ENCODE results near the gene GTF2B. TPM values are rescaled to one million over a fixed set of nuclear protein-coding genes. Genes with fewer than 3 reads are reported as not detected.
"Not testable (repeated sequence)": the region's sequence is repeated elsewhere in the genome, so short reads cannot be mapped to it uniquely, and the experiment has no call there.

Gene GTF2B
- total and polyA plus RNA-seq, 9 donors, result 23.2 to 38.7 (median 25.5) TPM

DNA sequence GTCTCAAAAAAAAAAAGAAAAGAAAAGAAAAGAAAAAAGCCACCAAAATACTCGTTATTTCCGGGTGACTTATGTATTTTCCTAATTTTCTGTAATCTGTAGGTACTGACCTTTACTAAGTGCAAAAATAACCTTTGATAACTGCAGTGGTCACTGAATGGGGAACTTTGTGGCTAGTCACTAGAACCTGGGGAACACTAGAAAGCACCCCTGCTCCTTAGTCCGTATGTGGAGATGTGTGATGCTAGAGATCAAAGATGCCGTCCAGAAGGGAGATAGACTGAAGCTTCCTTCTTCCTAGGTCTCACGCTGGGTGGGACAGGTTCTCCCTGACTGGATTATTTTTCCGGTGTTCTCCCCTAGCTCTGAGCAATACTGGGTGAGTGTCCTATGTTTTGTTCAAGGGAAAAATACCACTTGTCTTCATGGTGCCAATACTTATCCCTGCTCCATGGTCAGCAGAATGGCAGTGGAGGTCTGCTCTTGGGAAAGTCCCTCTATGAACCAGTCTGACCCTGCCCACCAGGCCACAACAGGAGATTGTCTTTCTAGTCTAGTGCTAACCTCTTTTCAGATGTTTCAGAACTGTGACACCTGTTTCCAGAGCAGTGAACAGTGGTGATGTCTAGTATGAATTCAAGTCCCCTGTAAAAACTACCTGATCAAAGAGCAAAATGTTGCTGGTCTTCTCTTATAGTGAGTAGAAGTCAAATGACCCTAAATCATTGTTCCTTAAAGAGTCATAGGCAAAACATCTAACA, 39.9 kb downstream of the GTF2B start:
- 86 to 88% (median 87%) methylated on average over 6 of the region's 6 CpGs for WGBS, 3 donors
- H3K36me3 ChIP-seq, result no peaks in the 10 kb centered on the region
- intact Hi-C loops (cut with DNase I), result no loop called here

DNA sequence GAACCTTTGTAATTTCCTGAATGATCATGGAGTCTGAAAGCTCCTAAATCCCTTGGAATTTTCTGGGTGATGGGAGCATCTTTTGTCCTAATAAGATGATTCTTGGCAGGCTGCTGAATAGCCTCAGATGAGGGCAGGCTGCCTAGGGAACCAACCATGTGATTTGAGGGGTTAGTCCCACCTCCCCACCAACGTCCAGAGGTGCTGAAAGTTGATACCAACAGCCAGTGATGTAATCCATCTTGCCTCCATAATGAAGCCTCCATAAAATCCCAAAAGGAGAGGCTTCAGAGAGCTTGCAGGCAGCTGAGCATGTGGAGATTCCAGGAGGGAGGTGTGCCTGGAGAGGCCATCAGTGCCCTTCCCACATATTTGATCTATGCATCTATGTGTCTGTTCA, 43.7 kb downstream of the GTF2B start:
- 13 to 17% (median 14%) methylated on average over 1 of the region's 1 CpG for WGBS, 3 donors
- no peaks in the 10 kb centered on the region for H3K36me3 ChIP-seq
- no peak for TF ChIP-seq POLR2A (IDR thresholded peaks at IDR 0.05)
- TF ChIP-seq EP300 (IDR thresholded peaks at IDR 0.05), result no peak
- TF ChIP-seq, protein P1, sequence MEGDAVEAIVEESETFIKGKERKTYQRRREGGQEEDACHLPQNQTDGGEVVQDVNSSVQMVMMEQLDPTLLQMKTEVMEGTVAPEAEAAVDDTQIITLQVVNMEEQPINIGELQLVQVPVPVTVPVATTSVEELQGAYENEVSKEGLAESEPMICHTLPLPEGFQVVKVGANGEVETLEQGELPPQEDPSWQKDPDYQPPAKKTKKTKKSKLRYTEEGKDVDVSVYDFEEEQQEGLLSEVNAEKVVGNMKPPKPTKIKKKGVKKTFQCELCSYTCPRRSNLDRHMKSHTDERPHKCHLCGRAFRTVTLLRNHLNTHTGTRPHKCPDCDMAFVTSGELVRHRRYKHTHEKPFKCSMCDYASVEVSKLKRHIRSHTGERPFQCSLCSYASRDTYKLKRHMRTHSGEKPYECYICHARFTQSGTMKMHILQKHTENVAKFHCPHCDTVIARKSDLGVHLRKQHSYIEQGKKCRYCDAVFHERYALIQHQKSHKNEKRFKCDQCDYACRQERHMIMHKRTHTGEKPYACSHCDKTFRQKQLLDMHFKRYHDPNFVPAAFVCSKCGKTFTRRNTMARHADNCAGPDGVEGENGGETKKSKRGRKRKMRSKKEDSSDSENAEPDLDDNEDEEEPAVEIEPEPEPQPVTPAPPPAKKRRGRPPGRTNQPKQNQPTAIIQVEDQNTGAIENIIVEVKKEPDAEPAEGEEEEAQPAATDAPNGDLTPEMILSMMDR (IDR thresholded peaks at IDR 0.05), result no peak
- no peaks in the 10 kb centered on the region for H3K4me1 ChIP-seq (ENCODE audit: insufficient read depth)
- intact Hi-C loops (cut with DNase I), result loop anchor here in 1 of 4 donors (5.0 kb wide), 1 partner anchor 905 kb away; no protein-coding TSS in a partner anchor
- H3K9me3 ChIP-seq, result no peaks in the 10 kb centered on the region
- no peak overlapping the region for H3K4me3 ChIP-seq
- H3K27me3 ChIP-seq, result no peaks in the 10 kb centered on the region
- H3K27ac ChIP-seq, result no peak overlapping the region
- no peak for DNase-seq

More for the DNA sequence above, 39.9 kb downstream of the GTF2B start:
- H3K4me3 ChIP-seq, result no peak overlapping the region
- TF ChIP-seq EP300 (IDR thresholded peaks at IDR 0.05), result no peak
- TF ChIP-seq, protein P1 (IDR thresholded peaks at IDR 0.05), result no peak
- no peak for TF ChIP-seq POLR2A (IDR thresholded peaks at IDR 0.05)
- no peaks in the 10 kb centered on the region for H3K4me1 ChIP-seq (ENCODE audit: insufficient read depth)
- no peaks in the 10 kb centered on the region for H3K27me3 ChIP-seq
- DNase-seq, result no peak
- H3K9me3 ChIP-seq, result no peaks in the 10 kb centered on the region
- no peak overlapping the region for H3K27ac ChIP-seq

- WGBS, 3 donors, result 94 to 95% (median 94%) methylated on average over 2 of the region's 2 CpGs
- no peaks in the 10 kb centered on the region for H3K36me3 ChIP-seq
These were observed 65.6 kb downstream of the GTF2B start for GRCh38 chr1:88825721-88826120.

DNA sequence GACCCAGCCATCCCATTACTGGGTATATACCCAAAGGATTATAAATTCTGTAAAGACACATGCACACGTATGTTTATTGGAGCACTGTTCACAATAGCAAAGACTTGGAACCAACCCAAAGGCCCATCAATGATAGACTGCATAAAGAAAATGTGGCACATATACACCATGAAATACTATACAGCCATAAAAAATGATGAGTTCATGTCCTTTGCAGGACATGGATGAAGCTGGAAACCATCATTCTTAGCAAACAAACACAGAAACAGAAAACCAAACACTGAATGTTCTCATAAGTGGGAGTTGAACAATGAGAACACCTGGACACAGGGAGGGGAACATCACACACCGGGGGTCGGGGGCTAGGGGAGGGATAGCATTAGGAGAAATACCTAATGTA, 71.7 kb downstream of the GTF2B start:
- H3K9me3 ChIP-seq; H3K4me3 ChIP-seq; intact Hi-C loops (cut with DNase I); H3K27ac ChIP-seq; H3K27me3 ChIP-seq; DNase-seq; H3K36me3 ChIP-seq; H3K4me1 ChIP-seq (ENCODE audit: insufficient read depth): not testable (repeated sequence)
- 97 to 98% (median 97%) methylated on average over 3 of the region's 3 CpGs for WGBS, 3 donors

More at GRCh38 chr1:88825721-88826120, 65.6 kb downstream of the GTF2B start:
- no peaks in the 10 kb centered on the region for H3K9me3 ChIP-seq
- H3K4me3 ChIP-seq, result no peak overlapping the region
- intact Hi-C loops (cut with DNase I), result no loop called here
- H3K27me3 ChIP-seq, result no peaks in the 10 kb centered on the region
- H3K27ac ChIP-seq, result no peak overlapping the region
- H3K4me1 ChIP-seq (ENCODE audit: insufficient read depth), result no peaks in the 10 kb centered on the region
- TF ChIP-seq EP300 (IDR thresholded peaks at IDR 0.05) (no peak), POLR2A (IDR thresholded peaks at IDR 0.05) (no peak)
- TF ChIP-seq, protein P1 (IDR thresholded peaks at IDR 0.05), result no peak
- no peak for DNase-seq

GRCh38 chr1:88813471-88813870, 77.9 kb downstream of the GTF2B start:
- Histone ChIP-seq H3K27ac (no peak overlapping the region), H3K4me1 (ENCODE audit: insufficient read depth) (no peaks in the 10 kb centered on the region), H3K36me3 (no peaks in the 10 kb centered on the region), H3K27me3 (no peaks in the 10 kb centered on the region), H3K9me3 (no peaks in the 10 kb centered on the region), H3K4me3 (no peak overlapping the region)
- no peak for DNase-seq
- 87 to 93% (median 88%) methylated on average over 1 of the region's 1 CpG for WGBS, 3 donors
- intact Hi-C loops (cut with DNase I), result no loop called here
- TF ChIP-seq, protein P1 (IDR thresholded peaks at IDR 0.05), result no peak
- TF ChIP-seq EP300 (IDR thresholded peaks at IDR 0.05) (no peak), POLR2A (IDR thresholded peaks at IDR 0.05) (no peak)

Data from ovary (tissue), 9 donors.